ENCODE results near the gene MAP3K5.
"Not testable (repeated sequence)": the region's sequence is repeated elsewhere in the genome, so short reads cannot be mapped to it uniquely, and the experiment has no call there.

MAP3K5 gene

GRCh38 chr6:136792410-136793262 lies at the start of gene MAP3K5:
TSS of gene MAP3K5 (minus strand) at chr6:136792477. CDS start at chr6:136792157, 320 bp downstream.
- H3K4me3 ChIP-seq (ENCODE audit: low read depth, low read length): peak within 1 kb of the TSS; percentile 66

- H3K4me3 ChIP-seq (ENCODE audit: low read depth, low read length): no peak overlapping the region
These were observed 48.2 kb upstream of the MAP3K5 start for GRCh38 chr6:136840276-136841001.

- no peak overlapping the region for H3K4me3 ChIP-seq (ENCODE audit: low read depth, low read length)
These were observed 39.7 kb upstream of the MAP3K5 start for GRCh38 chr6:136831873-136832562.

- no peak overlapping the region for H3K4me3 ChIP-seq (ENCODE audit: low read depth, low read length)
These were observed 33.9 kb upstream of the MAP3K5 start for GRCh38 chr6:136826216-136826615.

- H3K4me3 ChIP-seq (ENCODE audit: low read depth, low read length): peak overlapping the region; percentile 67
These were observed 30.9 kb upstream of the MAP3K5 start for GRCh38 chr6:136823128-136823660.

GRCh38 chr6:136822376-136823127 lies 30.3 kb upstream of the MAP3K5 start, which contains the start of gene PEX7:
TSS of gene PEX7 (plus strand) at chr6:136822592. CDS start at chr6:136822666, 74 bp downstream.
- H3K4me3 ChIP-seq (ENCODE audit: low read depth, low read length): peak within 1 kb of the TSS; percentile 67

GRCh38 chr6:136822046-136822375 lies 29.7 kb upstream of the MAP3K5 start:
- H3K4me3 ChIP-seq (ENCODE audit: low read depth, low read length): peak overlapping the region; percentile 67

- no peak overlapping the region for H3K4me3 ChIP-seq (ENCODE audit: low read depth, low read length)
These were observed 28.3 kb upstream of the MAP3K5 start for GRCh38 chr6:136820561-136820960.

- H3K4me3 ChIP-seq (ENCODE audit: low read depth, low read length): no peak overlapping the region
These were observed 24.4 kb upstream of the MAP3K5 start for GRCh38 chr6:136816656-136817055.

GRCh38 chr6:136815608-136816007 lies 23.3 kb upstream of the MAP3K5 start:
- H3K4me3 ChIP-seq (ENCODE audit: low read depth, low read length): not testable (repeated sequence)

GRCh38 chr6:136812174-136812573 lies 19.9 kb upstream of the MAP3K5 start:
- H3K4me3 ChIP-seq (ENCODE audit: low read depth, low read length): no peak overlapping the region

GRCh38 chr6:136811272-136811671 lies 19.0 kb upstream of the MAP3K5 start:
- no peak overlapping the region for H3K4me3 ChIP-seq (ENCODE audit: low read depth, low read length)

- H3K4me3 ChIP-seq (ENCODE audit: low read depth, low read length): no peak overlapping the region
These were observed 17.0 kb upstream of the MAP3K5 start for GRCh38 chr6:136809091-136809860.

GRCh38 chr6:136803608-136804007 lies 11.3 kb upstream of the MAP3K5 start:
- no peak overlapping the region for H3K4me3 ChIP-seq (ENCODE audit: low read depth, low read length)

- no peak overlapping the region for H3K4me3 ChIP-seq (ENCODE audit: low read depth, low read length)
These were observed 9.3 kb upstream of the MAP3K5 start for GRCh38 chr6:136801581-136801980.

- no peak overlapping the region for H3K4me3 ChIP-seq (ENCODE audit: low read depth, low read length)
These were observed 5.8 kb upstream of the MAP3K5 start for GRCh38 chr6:136798044-136798443.

- H3K4me3 ChIP-seq (ENCODE audit: low read depth, low read length): no peak overlapping the region
These were observed 3.7 kb upstream of the MAP3K5 start for GRCh38 chr6:136795996-136796395.

GRCh38 chr6:136795386-136795785 lies 3.1 kb upstream of the MAP3K5 start:
- no peak overlapping the region for H3K4me3 ChIP-seq (ENCODE audit: low read depth, low read length)

GRCh38 chr6:136793363-136793762 lies 1.1 kb upstream of the MAP3K5 start:
- H3K4me3 ChIP-seq (ENCODE audit: low read depth, low read length): no peak overlapping the region

- H3K4me3 ChIP-seq (ENCODE audit: low read depth, low read length): peak overlapping the region; percentile 66
These were observed 225 bp downstream of the MAP3K5 start for GRCh38 chr6:136792095-136792409.
